NT2/D1 (cell line): ENCODE results near the gene PLB1.

Source experiments
- DNase-seq: peaks from one replicate; pipeline ENCODE4 v3.0.0-alpha.2; 2011; ENCODE audit warnings: low read depth, low spot score
- H3K27me3 ChIP-seq: 2 replicates; pipeline ENCODE4 v1.6.0; 2011; ENCODE audit warnings: mild to moderate bottlenecking; ENCODE audit not compliant: insufficient read length, insufficient read depth
- H3K36me3 ChIP-seq: 2 replicates; pipeline ENCODE4 v1.6.1; 2011; ENCODE audit warnings: mild to moderate bottlenecking, low read length, mixed read lengths; ENCODE audit not compliant: insufficient read depth, insufficient read length
- H3K4me1 ChIP-seq: 2 replicates; pipeline ENCODE4 v1.5.1; 2011; ENCODE audit not compliant: insufficient read depth, insufficient read length
- H3K4me3 ChIP-seq: 2 replicates; pipeline ENCODE4 v1.5.1; 2011; ENCODE audit warnings: low read depth; ENCODE audit not compliant: insufficient read length
- H3K9ac ChIP-seq: 2 replicates; pipeline ENCODE4 v1.6.0; 2011; ENCODE audit warnings: low read depth; ENCODE audit not compliant: insufficient read length
- H3K9me3 ChIP-seq: 2 replicates; pipeline ENCODE4 v1.5.1; 2011; ENCODE audit warnings: mild to moderate bottlenecking, low read length; ENCODE audit not compliant: insufficient read depth
- SUZ12 ChIP-seq: IDR thresholded peaks from 2 replicates; pipeline ENCODE4 v1.6.1; 2011; ENCODE audit not compliant: insufficient read length, insufficient read depth; ENCODE audit errors: extremely low read depth
- YY1 ChIP-seq: IDR thresholded peaks from 2 replicates; pipeline ENCODE4 v1.6.1; 2011; ENCODE audit not compliant: insufficient read length, insufficient read depth
- ZNF274 ChIP-seq: IDR thresholded peaks from 2 replicates; pipeline ENCODE4 v1.6.1; 2011; ENCODE audit warnings: mild to moderate bottlenecking, low read depth, low read length

The PLB1 gene

DNA sequence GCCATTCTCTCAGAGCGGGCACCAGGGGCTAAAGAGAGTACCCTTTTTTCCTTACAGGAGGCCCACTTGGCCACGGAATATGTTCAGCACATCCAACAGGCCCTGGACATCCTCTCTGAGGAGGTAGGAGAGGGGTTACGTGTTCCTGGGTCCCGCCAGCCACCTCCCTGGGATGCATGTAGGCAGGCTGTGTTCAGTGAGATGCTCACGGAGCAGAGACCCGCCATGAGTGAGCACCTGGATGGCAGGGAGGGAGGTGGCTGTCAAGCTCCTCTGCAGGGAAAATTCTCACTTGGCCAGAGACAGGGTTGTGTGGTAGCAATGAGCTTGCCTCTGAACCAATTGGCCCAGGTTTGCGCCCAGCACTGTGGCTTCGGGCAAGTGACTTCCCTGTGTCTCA, 132.6 kb downstream of the PLB1 start:
- TF ChIP-seq YY1 (no peak), ZNF274 (no peak), SUZ12 (no peak)
- no peaks in the 10 kb centered on the region for H3K36me3 ChIP-seq
- no peak for DNase-seq
- peaks cover 11% of the 10 kb centered on the region for H3K4me1 ChIP-seq
- no peaks in the 10 kb centered on the region; the same call in 1 of the 2 replicates for H3K9me3 ChIP-seq
- no peak overlapping the region for H3K4me3 ChIP-seq
- H3K27me3 ChIP-seq, result no peaks in the 10 kb centered on the region
- H3K9ac ChIP-seq, result no peak overlapping the region

DNA sequence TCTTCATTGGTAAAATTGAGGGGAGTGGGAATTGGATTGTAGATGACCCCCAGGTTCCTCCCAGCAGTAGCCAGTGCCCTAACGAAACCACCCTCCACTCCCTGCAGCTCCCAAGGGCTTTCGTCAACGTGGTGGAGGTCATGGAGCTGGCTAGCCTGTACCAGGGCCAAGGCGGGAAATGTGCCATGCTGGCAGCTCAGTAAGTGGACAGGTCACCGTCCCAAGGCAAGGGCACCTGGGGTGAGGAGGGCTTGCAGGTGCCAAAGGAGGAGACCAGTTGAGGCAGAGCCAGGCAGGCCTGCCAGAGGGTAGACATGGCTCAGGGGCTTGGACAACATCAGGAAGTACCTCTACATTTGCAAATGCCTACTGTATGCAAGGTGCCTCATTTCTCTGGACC, 133.1 kb downstream of the PLB1 start:
- no peak for DNase-seq
- Histone ChIP-seq H3K4me1 (peaks cover 12% of the 10 kb centered on the region), H3K27me3 (no peaks in the 10 kb centered on the region), H3K9ac (no peak overlapping the region), H3K9me3 (no peaks in the 10 kb centered on the region; the same call in 1 of the 2 replicates), H3K4me3 (no peak overlapping the region), H3K36me3 (no peaks in the 10 kb centered on the region)
- TF ChIP-seq SUZ12 (no peak), YY1 (no peak), ZNF274 (no peak)

DNA sequence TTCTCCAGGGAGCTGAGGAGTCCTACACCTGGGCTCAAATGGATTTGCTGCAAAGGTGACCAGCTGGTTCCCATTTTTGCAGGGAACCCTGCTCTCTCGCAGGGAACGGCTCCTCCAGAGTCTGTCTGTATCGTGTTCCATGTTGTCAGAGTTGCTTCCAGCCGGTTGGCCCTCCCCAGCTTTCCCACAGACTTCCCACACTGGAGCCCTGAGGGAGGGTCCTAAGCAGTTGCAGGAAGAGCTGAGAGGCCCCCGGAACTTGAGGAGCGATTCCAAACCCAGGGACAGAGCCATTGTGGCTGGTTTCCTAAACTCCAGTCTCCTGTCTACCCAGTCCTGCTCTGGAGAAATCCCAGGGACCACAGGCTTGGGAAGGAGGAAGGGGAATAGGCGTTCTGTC, 134.1 kb downstream of the PLB1 start:
- TF ChIP-seq ZNF274 (no peak), YY1 (no peak), SUZ12 (no peak)
- no peaks in the 10 kb centered on the region for H3K9me3 ChIP-seq
- H3K4me3 ChIP-seq, result no peak overlapping the region
- peaks cover 9% of the 10 kb centered on the region for H3K4me1 ChIP-seq
- H3K36me3 ChIP-seq, result no peaks in the 10 kb centered on the region
- no peak overlapping the region for H3K9ac ChIP-seq
- no peak for DNase-seq
- no peaks in the 10 kb centered on the region for H3K27me3 ChIP-seq

DNA sequence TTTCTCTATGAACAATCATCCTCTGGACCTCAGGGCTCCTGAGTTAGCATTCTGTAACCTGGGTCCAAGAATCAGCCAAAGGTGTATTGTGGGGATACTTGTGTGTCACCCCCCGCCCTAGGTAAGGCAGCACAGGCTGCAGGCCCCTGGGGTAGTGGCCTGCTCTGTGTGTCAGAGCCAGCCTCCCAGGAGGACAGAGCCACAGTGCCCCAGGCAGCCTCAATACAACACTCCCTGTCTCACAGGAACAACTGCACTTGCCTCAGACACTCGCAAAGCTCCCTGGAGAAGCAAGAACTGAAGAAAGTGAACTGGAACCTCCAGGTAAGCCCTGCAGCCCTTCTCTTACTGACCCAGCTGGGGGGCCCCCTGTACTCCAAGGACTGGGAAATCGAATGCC, 134.5 kb downstream of the PLB1 start:
- Histone ChIP-seq H3K9ac (no peak overlapping the region), H3K4me1 (peaks cover 7% of the 10 kb centered on the region), H3K9me3 (no peaks in the 10 kb centered on the region), H3K4me3 (no peak overlapping the region), H3K36me3 (no peaks in the 10 kb centered on the region), H3K27me3 (no peaks in the 10 kb centered on the region)
- no peak for TF ChIP-seq ZNF274
- no peak for DNase-seq

DNA sequence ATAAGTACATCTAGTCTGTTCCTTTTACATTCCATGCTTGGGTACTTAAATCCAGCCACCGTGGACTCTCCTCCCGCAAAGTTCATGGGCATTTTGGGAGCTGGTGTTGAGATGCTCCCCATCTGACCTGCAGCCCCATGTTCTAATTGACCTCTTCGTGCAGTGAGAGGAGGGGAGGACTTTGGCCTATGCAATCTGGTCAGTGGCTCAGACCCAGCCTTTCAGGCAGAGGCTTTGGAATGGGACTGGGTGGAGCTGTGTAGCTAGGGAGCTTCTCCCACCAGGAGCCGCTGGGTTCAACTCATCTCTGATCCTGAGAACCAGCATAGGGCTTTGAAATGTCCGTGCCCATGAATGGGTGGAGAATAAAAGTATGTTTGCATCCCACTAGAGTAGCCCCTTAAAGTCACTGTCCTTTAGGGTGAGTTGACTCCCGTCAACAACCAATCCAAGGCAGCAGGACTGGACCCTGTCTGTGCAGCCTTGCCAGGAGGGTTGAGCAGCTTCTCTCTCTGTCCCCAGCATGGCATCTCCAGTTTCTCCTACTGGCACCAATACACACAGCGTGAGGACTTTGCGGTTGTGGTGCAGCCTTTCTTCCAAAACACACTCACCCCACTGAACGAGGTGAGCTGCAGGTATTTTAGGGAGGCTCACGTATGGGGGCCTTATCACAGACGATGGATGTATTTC, 135.8 kb downstream of the PLB1 start:
- TF ChIP-seq ZNF274 (no peak), YY1 (no peak), SUZ12 (no peak)
- Histone ChIP-seq H3K4me1 (peaks cover 3% of the 10 kb centered on the region), H3K4me3 (no peak overlapping the region), H3K27me3 (no peaks in the 10 kb centered on the region), H3K36me3 (no peaks in the 10 kb centered on the region), H3K9me3 (no peaks in the 10 kb centered on the region), H3K9ac (no peak overlapping the region)
- DNase-seq, result no peak

DNA sequence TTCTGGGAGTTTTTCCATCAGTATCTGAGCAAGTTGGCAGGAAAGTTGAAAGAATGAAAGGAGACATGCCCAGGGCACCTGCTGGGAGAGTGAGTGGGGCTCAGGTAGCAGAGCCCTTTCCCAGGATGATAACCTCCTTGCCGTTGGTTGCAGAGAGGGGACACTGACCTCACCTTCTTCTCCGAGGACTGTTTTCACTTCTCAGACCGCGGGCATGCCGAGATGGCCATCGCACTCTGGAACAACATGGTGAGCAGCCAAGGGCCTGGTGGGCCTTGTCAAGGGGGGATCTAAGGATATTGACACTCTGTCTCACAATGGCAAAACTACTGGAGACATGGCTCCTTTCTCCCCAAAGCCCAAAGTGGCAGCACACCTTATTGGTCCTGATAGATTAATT, 136.9 kb downstream of the PLB1 start:
- DNase-seq, result no peak
- Histone ChIP-seq H3K4me1 (peaks cover 3% of the 10 kb centered on the region), H3K36me3 (no peaks in the 10 kb centered on the region), H3K9ac (no peak overlapping the region), H3K27me3 (no peaks in the 10 kb centered on the region), H3K4me3 (no peak overlapping the region), H3K9me3 (no peaks in the 10 kb centered on the region)
- no peak for TF ChIP-seq YY1
- TF ChIP-seq SUZ12, result no peak
- TF ChIP-seq ZNF274, result no peak

DNA sequence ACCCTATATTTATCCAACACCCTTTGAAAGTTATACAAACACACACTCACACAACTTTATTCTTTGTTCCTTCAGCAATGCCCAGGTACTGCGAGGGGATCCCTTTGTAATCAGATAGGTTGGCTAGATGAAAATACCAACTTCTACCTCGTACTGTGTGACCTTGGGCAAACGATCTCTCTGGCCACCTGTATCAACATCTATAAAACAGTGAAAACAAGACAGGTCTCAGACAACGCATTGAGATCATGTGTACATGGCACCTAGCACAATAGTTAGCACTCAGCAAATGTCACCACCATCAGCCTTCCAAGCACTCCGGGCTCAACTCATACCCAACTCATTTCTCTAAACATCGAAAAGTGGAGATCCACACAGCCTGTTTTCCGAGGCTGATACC, 137.3 kb downstream of the PLB1 start:
- H3K4me1 ChIP-seq, result peaks cover 3% of the 10 kb centered on the region
- DNase-seq, result no peak
- no peak for TF ChIP-seq YY1
- no peak for TF ChIP-seq ZNF274
- no peak for TF ChIP-seq SUZ12
- H3K4me3 ChIP-seq, result no peak overlapping the region
- H3K27me3 ChIP-seq, result no peaks in the 10 kb centered on the region
- H3K36me3 ChIP-seq, result no peaks in the 10 kb centered on the region
- no peaks in the 10 kb centered on the region for H3K9me3 ChIP-seq
- no peak overlapping the region for H3K9ac ChIP-seq

DNA sequence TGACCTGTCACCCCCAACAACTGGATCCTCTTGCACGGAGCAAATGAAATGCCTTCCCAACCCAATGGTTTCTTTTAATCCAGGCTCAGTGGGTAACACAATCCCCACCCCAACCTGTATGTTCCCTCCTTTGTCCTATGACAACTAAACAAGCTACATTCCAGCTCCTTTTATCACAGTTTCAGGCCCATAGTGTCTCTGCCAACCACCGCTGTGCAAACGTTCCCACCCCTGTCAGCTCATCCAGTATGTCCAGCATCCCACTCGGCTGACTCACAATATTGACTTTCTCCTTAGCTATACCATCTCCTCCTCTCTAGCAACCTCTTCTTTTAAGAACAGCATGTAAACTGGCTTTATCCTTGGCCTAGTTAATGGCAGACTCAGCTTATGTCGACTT, 137.9 kb downstream of the PLB1 start:
- no peak for TF ChIP-seq ZNF274
- TF ChIP-seq YY1, result no peak
- TF ChIP-seq SUZ12, result no peak
- Histone ChIP-seq H3K36me3 (no peaks in the 10 kb centered on the region), H3K9ac (no peak overlapping the region)

More for the DNA sequence above, 137.9 kb downstream of the PLB1 start:
- Histone ChIP-seq H3K4me3 (no peak overlapping the region), H3K9me3 (no peaks in the 10 kb centered on the region), H3K27me3 (no peaks in the 10 kb centered on the region), H3K4me1 (peaks cover 3% of the 10 kb centered on the region)
- DNase-seq, result no peak
